NCI-H2227 (cell line): Measurements from ENCODE around the gene DUSP3.

Source experiments
- DNase-seq: peaks from one replicate; lab custom pipeline; 2025; ENCODE audit not compliant: unreplicated experiment; lab: John Stamatoyannopoulos, UW

Gene DUSP3

GRCh38 chr17:43778337-43779144 is at the start of gene DUSP3:
Gene DUSP3 (minus strand): TSS chr17:43778977. CDS start chr17:43778924, 53 bp downstream.
- DNase-seq, result peak; percentile 95

- no peak for DNase-seq
Measured at GRCh38 chr17:43827596-43827995, 48.8 kb upstream of the DUSP3 start.

- DNase-seq, result no peak
Measured at GRCh38 chr17:43826206-43826605, 47.4 kb upstream of the DUSP3 start.

GRCh38 chr17:43825567-43825966 is 46.8 kb upstream of the DUSP3 start:
- no peak for DNase-seq

- no peak for DNase-seq
Measured at GRCh38 chr17:43823350-43824084, 44.7 kb upstream of the DUSP3 start.

- DNase-seq, result no peak
Measured at GRCh38 chr17:43822570-43823190, 43.9 kb upstream of the DUSP3 start.

- DNase-seq, result no peak
Measured at GRCh38 chr17:43820759-43821158, 42.0 kb upstream of the DUSP3 start.

GRCh38 chr17:43818966-43819365 is 40.2 kb upstream of the DUSP3 start:
- no peak for DNase-seq

GRCh38 chr17:43817826-43818225 is 39.0 kb upstream of the DUSP3 start:
- no peak for DNase-seq

- DNase-seq, result no peak
Measured at GRCh38 chr17:43816336-43817320, 37.9 kb upstream of the DUSP3 start.

GRCh38 chr17:43814714-43815113 is 35.9 kb upstream of the DUSP3 start:
- DNase-seq, result no peak

GRCh38 chr17:43814026-43814425 is 35.2 kb upstream of the DUSP3 start:
- DNase-seq, result no peak

- DNase-seq, result no peak
Measured at GRCh38 chr17:43813386-43813785, 34.6 kb upstream of the DUSP3 start.

GRCh38 chr17:43812396-43813265 is 33.9 kb upstream of the DUSP3 start:
- DNase-seq, result no peak

GRCh38 chr17:43810823-43811222 is 32.0 kb upstream of the DUSP3 start:
- DNase-seq, result no peak

GRCh38 chr17:43810226-43810715 is 31.5 kb upstream of the DUSP3 start:
- DNase-seq, result no peak

- no peak for DNase-seq
Measured at GRCh38 chr17:43809121-43809520, 30.3 kb upstream of the DUSP3 start.

GRCh38 chr17:43808076-43808475 is 29.3 kb upstream of the DUSP3 start:
- no peak for DNase-seq

- no peak for DNase-seq
Measured at GRCh38 chr17:43805117-43805516, 26.3 kb upstream of the DUSP3 start.

- no peak for DNase-seq
Measured at GRCh38 chr17:43803758-43804157, 25.0 kb upstream of the DUSP3 start.
